ENCODE data around the gene CDCA7L. TPM values are rescaled to one million over a fixed set of nuclear protein-coding genes. Genes with fewer than 3 reads are reported as not detected.

The CDCA7L gene
- total RNA-seq, 2 donors from 2014 or later, result 19.8 to 35.8 TPM

DNA sequence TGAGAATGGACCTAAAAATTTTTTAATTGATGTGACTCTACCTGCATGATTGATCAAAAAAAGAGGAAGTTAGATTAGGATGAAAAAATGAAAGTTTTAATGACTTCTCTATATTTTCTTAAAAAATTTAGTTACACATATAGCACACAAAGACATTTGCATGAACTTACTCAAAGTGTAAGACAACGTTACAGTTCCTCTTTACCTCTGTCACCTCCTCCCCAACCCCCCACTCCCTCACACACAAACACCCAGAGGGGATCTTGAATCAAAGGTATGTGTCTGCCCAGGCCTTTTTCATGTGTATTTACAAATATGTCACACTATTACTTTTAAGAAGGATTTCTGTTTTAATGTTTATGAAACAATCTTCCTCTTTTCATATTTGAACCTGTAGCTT is 20.6 kb upstream of the CDCA7L start:
- Histone ChIP-seq H3K4me1 (no peaks in the 10 kb centered on the region), H3K36me3 (no peaks in the 10 kb centered on the region), H3K9ac (ENCODE audit: low read depth in 2 of 2, low read length in 2 of 2) (no peak overlapping the region), H3K27me3 (no peaks in the 10 kb centered on the region), H3K4me3 (no peak overlapping the region), H3K9me3 (no peaks in the 10 kb centered on the region), H3K27ac (no peak overlapping the region)
- TF ChIP-seq, protein P1, sequence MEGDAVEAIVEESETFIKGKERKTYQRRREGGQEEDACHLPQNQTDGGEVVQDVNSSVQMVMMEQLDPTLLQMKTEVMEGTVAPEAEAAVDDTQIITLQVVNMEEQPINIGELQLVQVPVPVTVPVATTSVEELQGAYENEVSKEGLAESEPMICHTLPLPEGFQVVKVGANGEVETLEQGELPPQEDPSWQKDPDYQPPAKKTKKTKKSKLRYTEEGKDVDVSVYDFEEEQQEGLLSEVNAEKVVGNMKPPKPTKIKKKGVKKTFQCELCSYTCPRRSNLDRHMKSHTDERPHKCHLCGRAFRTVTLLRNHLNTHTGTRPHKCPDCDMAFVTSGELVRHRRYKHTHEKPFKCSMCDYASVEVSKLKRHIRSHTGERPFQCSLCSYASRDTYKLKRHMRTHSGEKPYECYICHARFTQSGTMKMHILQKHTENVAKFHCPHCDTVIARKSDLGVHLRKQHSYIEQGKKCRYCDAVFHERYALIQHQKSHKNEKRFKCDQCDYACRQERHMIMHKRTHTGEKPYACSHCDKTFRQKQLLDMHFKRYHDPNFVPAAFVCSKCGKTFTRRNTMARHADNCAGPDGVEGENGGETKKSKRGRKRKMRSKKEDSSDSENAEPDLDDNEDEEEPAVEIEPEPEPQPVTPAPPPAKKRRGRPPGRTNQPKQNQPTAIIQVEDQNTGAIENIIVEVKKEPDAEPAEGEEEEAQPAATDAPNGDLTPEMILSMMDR (IDR thresholded peaks at IDR 0.05), result no peak
- DNase-seq, result no peak
- intact Hi-C loops (cut with DNase I), result no loop called here

DNA sequence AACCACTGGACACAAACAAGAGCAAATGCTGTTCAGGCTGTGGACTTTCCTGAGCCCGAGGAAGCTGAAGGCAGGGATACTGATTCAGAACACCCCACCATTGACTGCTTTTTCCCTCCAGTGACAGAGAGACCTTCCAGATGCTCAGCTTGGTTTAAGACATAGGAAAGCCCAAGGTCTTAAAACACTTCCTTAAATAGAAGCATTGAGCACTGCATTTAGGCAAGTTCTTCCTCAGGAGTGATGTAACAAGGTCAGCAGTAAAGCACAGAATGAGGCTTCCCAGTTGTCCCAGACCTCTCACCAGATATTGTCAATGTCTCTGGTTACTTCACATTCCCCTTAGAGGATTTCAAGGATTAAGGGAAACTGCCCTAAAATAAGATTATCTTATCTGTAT is 19.6 kb upstream of the CDCA7L start:
- TF ChIP-seq, protein P1 (IDR thresholded peaks at IDR 0.05), result no peak
- intact Hi-C loops (cut with DNase I), result no loop called here
- H3K9me3 ChIP-seq, result no peaks in the 10 kb centered on the region
- DNase-seq, result no peak
- H3K4me1 ChIP-seq, result no peaks in the 10 kb centered on the region
- no peaks in the 10 kb centered on the region for H3K36me3 ChIP-seq
- H3K9ac ChIP-seq (ENCODE audit: low read depth in 2 of 2, low read length in 2 of 2), result no peak overlapping the region
- no peak overlapping the region for H3K4me3 ChIP-seq
- no peaks in the 10 kb centered on the region for H3K27me3 ChIP-seq
- no peak overlapping the region for H3K27ac ChIP-seq

DNA sequence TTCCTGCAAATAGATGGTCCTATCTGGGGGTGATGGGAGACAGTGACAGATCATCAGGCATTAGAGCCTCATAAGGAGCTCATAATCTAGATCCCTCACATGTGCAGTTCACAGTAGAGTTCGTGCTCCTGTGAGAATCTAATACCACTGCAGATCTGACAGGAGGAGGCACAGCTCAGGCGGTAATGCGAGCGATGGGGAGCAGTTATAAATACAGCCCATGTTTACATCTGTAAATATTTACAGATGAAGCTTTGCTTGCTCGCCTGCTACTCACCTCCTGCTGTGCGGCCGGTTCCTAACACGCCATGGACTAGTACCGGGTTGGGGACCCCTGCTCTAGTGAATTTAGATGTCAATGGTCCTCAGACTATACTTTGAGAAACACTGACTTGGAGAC is 17.0 kb upstream of the CDCA7L start:
- no peak overlapping the region for H3K9ac ChIP-seq (ENCODE audit: low read depth in 2 of 2, low read length in 2 of 2)
- no peak overlapping the region for H3K27ac ChIP-seq
- TF ChIP-seq, protein P1 (IDR thresholded peaks at IDR 0.05), result no peak
- H3K27me3 ChIP-seq, result no peaks in the 10 kb centered on the region
- intact Hi-C loops (cut with DNase I), result no loop called here
- no peak overlapping the region for H3K4me3 ChIP-seq
- H3K9me3 ChIP-seq, result no peaks in the 10 kb centered on the region
- no peak for DNase-seq
- no peaks in the 10 kb centered on the region for H3K4me1 ChIP-seq
- H3K36me3 ChIP-seq, result no peaks in the 10 kb centered on the region

DNA sequence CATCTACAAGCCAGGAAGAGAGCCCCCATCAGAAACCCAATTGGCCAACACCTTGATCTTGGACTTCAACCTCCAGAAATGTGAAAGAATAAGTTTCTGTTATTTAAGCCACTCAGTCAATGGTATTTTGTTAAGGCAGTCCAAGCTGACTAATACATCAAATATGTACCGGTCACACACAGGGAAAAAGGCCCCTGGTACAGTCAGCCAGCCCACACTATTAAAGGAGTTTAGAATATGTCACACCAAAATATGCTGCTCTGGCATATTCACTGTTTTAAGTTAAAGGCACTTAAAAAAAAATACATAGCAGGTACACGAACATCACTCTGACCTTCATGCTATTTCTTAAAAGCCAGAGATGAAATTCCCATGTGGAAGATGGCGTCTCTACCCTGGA is 15.2 kb upstream of the CDCA7L start:
- Histone ChIP-seq H3K9ac (ENCODE audit: low read depth in 2 of 2, low read length in 2 of 2) (no peak overlapping the region), H3K9me3 (no peaks in the 10 kb centered on the region), H3K27ac (no peak overlapping the region), H3K4me3 (no peak overlapping the region), H3K4me1 (no peaks in the 10 kb centered on the region), H3K36me3 (no peaks in the 10 kb centered on the region), H3K27me3 (no peaks in the 10 kb centered on the region)
- TF ChIP-seq, protein P1 (IDR thresholded peaks at IDR 0.05), result no peak
- DNase-seq, result no peak
- intact Hi-C loops (cut with DNase I), result no loop called here

DNA sequence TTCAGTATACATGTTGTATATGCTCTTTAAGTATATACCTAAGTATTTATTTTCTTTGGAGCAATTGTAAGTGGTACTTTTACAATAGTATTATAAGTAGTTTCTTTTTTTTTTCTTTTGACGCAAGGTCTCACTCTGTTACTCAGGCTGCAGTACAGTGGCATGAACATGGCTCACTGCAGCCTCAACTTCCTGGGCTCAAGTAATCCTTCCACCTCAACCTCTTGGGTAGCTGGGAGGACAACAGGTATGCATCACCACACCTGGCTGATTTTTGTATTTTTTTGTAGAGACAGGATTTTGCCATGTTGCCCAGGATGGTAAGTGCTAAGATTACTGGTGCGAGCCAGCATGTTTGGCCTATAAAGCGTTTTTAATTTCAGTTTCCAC is 13.7 kb upstream of the CDCA7L start:
- Histone ChIP-seq H3K9ac (ENCODE audit: low read depth in 2 of 2, low read length in 2 of 2) (no peak overlapping the region), H3K27me3 (no peaks in the 10 kb centered on the region)

More for the DNA sequence above, 13.7 kb upstream of the CDCA7L start:
- TF ChIP-seq, protein P1 (IDR thresholded peaks at IDR 0.05), result no peak
- Histone ChIP-seq H3K9me3 (no peaks in the 10 kb centered on the region), H3K4me1 (no peaks in the 10 kb centered on the region), H3K4me3 (no peak overlapping the region), H3K27ac (no peak overlapping the region), H3K36me3 (no peaks in the 10 kb centered on the region)
- no peak for DNase-seq
- intact Hi-C loops (cut with DNase I), result no loop called here

Measured in colonic mucosa (tissue), 4 donors.